GM18526 (cell line): ENCODE results near the gene HRH1.
A peak's percentile ranks its signal among the peaks of the same experiment; 100 is the strongest.

Experiments
- POLR2A ChIP-seq: IDR thresholded peaks from 3 replicates; pipeline ENCODE4 v1.6.1; 2011; ENCODE audit not compliant: insufficient read length; ENCODE audit errors: extremely low read depth

Gene HRH1

GRCh38 chr3:11240496-11240895 lies 86.2 kb downstream of the HRH1 start:
- no peak for TF ChIP-seq POLR2A

- TF ChIP-seq POLR2A = no peak
Observed at GRCh38 chr3:11244121-11244677, 89.9 kb downstream of the HRH1 start.

- TF ChIP-seq POLR2A = no peak
Observed at GRCh38 chr3:11245276-11245675, 91.0 kb downstream of the HRH1 start.

- no peak for TF ChIP-seq POLR2A
Observed at GRCh38 chr3:11245827-11246662, 91.8 kb downstream of the HRH1 start.

GRCh38 chr3:11246663-11246970 lies 92.3 kb downstream of the HRH1 start:
- TF ChIP-seq POLR2A = no peak

- TF ChIP-seq POLR2A = no peak
Observed at GRCh38 chr3:11247362-11247761, 93.1 kb downstream of the HRH1 start.

- no peak for TF ChIP-seq POLR2A
Observed at GRCh38 chr3:11248596-11248995, 94.3 kb downstream of the HRH1 start.

GRCh38 chr3:11250902-11251806 lies 96.9 kb downstream of the HRH1 start:
- no peak for TF ChIP-seq POLR2A

- TF ChIP-seq POLR2A = no peak
Observed at GRCh38 chr3:11251807-11252176, 97.5 kb downstream of the HRH1 start.

GRCh38 chr3:11254876-11255275 lies 100.6 kb downstream of the HRH1 start:
- no peak for TF ChIP-seq POLR2A

GRCh38 chr3:11258958-11259357 lies 104.7 kb downstream of the HRH1 start:
- TF ChIP-seq POLR2A = no peak

- TF ChIP-seq POLR2A = no peak
Observed at GRCh38 chr3:11260460-11260859, 106.2 kb downstream of the HRH1 start.

- TF ChIP-seq POLR2A = no peak
Observed at GRCh38 chr3:11269007-11269406, 114.7 kb downstream of the HRH1 start.

- peak; percentile 90 for TF ChIP-seq POLR2A
Observed at GRCh38 chr3:11271986-11272904, 118.0 kb downstream of the HRH1 start, which contains the start of gene ATG7. Gene ATG7 (plus strand): TSS chr3:11272397. CDS start chr3:11298696, 26,299 bp downstream.
